Measurements from ENCODE around the gene KMT2E.

Gene KMT2E

GRCh38 chr7:105131890-105132289, 117.9 kb downstream of the KMT2E start:
- no peak for DNase-seq

DNA sequence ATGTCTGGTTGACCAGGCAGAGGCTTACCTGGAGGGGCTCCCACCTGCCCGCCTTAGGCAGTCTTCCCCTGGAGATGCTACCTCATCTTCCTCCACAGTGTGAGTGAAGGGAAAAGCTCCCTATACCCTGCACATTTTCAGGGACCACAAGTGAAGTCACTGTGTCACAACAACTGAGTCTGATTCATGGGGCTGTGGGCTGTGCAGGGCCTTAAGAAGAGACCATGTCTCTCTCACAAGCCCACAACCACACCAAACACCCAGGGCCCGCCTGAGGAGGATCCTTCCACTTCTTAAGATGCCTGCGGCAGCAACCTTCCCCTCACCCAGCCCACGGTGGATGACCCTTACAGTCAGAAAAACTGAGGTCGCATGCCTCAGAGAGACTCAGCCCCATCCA, 118.3 kb downstream of the KMT2E start:
- no peak for DNase-seq

DNA sequence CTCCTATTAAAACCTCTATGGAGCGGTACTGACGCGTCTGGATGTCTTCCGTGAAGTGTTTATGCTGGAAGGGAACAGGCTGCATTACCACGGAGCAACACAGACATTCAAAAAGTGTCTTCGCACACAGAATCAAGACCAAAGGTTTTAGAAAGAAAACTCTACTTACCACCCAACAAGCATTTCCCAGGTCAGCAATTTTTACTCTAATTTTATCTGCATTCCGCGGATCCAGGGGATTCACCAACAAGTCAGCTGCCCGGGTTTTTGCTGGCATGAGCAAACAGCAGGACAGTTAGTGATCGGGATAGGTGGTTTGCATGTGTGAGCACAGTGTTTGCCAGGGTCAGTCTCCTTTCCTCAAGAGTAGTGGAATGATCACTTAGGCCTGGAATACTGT, 118.8 kb downstream of the KMT2E start:
- DNase-seq = no peak

DNA sequence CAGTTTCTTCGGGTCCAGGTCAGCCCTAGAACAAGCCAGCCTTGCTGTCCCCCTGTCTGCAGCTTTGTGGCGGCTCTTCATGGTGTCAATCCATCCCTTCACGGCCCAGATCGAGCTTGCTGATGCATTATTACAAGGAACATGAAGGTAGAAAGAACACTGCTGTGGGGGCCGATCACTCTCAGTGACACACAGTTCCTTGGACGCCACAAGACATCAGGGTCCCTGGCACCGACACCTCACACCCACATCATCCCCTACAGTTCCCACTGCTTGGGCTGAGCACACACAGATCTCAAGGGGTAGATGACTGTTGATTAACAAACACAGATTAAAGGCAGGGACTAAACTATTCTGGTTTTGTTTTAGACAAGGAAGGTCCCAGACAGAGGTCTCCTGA, 119.4 kb downstream of the KMT2E start:
- no peak for DNase-seq

- no peak for DNase-seq
These were observed 120.1 kb downstream of the KMT2E start for GRCh38 chr7:105133986-105134655.

DNA sequence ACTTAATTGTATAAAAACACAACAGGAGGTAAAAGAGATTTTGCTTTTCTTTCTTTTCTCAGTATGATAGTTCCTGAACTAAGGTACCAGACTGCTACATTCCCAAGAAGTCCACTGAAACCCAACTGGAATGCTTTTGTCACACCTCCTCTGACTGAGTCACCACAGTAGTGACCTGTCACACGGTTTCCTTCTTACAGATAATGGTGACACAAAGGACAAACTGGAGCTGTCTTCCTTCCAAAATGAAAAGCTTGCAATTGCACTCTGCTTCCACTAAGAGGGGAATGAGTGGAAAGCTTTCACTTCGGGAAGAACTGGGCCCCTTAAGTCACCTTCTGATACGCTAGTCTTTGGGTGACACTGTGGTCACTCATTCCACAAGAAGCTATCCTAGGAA, 122.2 kb downstream of the KMT2E start:
- DNase-seq = no peak

- no peak for DNase-seq
These were observed 123.9 kb downstream of the KMT2E start for GRCh38 chr7:105137898-105138297.

DNA sequence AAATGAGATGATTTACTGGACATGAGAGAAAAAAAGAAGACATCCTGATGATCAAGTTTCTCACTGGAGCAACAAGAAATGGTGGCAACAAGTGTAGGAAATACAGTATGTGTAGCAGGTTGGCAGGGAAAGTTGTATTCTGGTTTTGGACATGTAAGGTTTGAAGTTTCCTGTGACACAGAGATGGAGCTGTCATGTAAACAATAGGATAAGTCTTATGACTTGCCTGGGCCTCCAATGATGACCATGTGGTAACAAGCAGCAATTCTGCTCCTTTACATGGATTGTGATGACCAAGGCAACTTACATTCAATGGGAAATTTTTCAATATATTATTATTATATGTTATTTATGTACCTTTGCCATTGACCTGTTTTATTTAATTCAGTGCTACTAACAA, 125.4 kb downstream of the KMT2E start:
- no peak for DNase-seq

DNA sequence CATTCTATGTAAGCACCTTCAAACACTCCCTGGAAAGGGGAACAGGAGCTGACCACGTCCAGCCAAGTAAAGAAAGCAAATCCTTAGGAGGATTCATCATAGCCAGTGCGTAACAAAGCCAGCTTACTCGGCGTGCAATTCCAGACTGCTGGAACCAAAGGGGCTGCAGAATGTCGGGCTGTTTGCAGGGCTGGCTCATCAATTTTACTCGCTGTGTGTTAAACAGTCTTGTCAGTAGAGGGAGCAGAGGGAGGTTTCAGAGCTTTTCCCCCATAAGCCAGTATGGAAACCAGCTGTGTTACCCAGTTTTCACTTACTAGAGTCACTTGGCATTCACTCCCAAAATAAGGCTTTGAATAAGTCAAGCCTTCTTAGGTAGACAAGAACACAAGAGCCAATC, 127.1 kb downstream of the KMT2E start:
- DNase-seq = no peak

- DNase-seq = no peak
These were observed 135.8 kb downstream of the KMT2E start for GRCh38 chr7:105149827-105150226.

DNA sequence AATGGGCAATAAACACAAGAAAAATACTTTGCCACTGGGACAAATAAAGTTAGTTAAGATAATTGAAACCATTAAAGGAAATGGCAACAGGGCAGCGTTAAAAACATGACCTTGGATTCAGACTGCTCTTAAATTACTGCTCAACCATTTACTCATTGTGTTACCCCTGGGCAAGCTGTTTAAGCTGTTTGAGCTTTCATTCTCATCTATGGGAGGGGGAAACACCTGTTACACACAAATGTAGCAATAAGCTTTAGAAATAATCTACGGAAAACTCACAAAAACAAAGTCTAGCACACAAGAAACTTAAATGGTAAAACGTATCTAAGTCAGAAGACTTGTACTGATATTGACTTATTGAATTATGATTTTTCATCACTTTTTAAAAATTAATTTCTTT, 137.1 kb downstream of the KMT2E start:
- DNase-seq = no peak

DNA sequence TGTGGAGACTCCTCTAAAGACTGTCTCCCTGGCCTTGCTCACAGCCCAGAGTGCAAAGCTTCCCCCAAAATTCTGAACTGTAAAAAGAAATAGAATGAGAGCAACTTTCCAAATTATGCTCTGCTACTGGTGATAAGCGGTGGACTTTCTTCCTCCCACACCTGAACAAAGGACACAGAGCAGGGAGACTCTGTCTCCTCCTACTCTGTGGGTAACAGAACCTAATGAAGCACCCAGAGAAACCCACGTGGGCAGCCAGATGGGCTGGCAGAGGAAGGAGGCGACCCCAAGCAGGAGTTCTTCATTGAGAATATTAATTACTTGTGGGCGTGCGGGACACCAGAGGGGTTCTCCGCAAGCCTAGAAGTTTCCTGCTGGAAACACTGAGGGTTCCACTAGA, 139.5 kb downstream of the KMT2E start:
- DNase-seq = no peak

- DNase-seq = no peak
These were observed 140.1 kb downstream of the KMT2E start for GRCh38 chr7:105154084-105154483.

DNA sequence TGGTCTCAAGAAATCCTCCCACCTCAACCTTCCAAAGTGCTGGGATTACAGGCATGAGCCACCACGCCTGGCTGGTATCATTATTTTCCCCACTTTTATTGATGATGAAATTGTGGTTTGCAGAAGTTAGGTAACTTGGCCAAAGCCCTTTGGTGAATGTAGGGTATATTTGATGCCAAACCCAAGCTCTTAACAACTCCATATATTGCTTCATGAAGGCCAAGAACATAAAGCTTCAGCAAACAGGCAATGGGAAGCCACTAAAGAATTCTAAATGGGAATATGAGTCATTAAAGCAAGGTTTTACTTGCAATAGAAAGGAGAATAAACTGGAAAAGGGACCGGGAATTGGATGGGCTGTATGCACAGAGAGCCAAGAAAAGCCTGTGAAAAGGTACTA, 142.7 kb downstream of the KMT2E start:
- DNase-seq = no peak

DNA sequence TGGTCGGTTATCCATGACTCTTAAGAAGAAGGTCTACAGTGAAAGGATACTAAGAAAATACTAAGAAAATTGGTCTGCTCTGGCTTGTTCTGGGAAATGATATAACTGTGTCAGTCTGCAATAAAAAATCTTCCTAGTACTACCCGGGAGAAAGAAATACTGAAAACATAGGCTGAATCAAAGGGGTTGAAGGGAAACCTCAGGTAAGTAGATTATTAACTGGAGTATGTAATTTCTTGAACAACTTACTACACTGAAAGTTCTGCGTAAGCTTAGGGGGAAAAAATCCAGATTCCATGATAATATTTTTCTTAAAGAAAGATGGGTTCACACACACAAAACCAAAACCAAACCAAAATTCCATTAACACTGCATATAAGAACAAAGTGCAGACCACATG, 143.3 kb downstream of the KMT2E start:
- no peak for DNase-seq

DNA sequence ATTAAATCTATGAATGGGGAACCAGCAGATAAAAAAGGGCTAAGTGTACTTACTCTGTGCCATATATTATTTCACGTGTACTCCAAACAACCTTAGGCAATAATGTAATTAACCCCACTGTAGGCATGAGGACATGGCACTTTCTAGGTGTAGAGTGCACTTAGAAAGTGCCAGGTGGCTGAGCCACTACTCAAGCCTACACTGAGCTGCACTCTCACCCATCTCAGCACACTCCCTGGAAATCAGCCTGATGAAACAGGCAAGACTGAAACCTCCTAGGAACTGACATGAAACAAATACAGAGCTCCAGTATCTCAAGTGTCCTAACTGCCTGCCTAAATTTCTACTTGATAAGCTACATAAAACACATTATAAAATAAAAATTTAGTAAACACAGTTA, 147.4 kb downstream of the KMT2E start:
- DNase-seq = no peak

Measured in activated CD4-positive, alpha-beta T cell treated with anti-CD3 and anti-CD28 coated beads for 4 hours (primary cell).